HCT116 (cell line): ENCODE measurements around the gene GNPTG. TPM values are rescaled to one million over a fixed set of nuclear protein-coding genes. Genes with fewer than 3 reads are reported as not detected.

ENCODE experiments used
- ATAC-seq: fragments of 200-7000 bp; cut with Tn5 transposase; 2 replicates; pipeline ENCODE4 v1.9.1; 2020; ENCODE audit warnings: mild to moderate bottlenecking, moderate library complexity
- BruUV-seq: library from RNA; stranded (reverse); fragments of 400-500 nt; replicated peaks from 2 replicates; lab custom pipeline; 2021; lab: Mats Ljungman, UMichigan
- CTCF ChIA-PET: fragments of 300-600 bp; sonication (Branson Sonifier 250); formaldehyde crosslinking; loops from one replicate; lab custom pipeline; 2021; ENCODE audit warnings: antibody characterized with exemption; lab: Charles Lee
- POLR2A ChIA-PET: fragments of 300-600, 350-600 bp; sonication (Branson Sonifier 250); formaldehyde crosslinking; loops from one replicate; lab custom pipeline; 2021; ENCODE audit warnings: antibody characterized with exemption; lab: Charles Lee
- RAD21 ChIA-PET, 2 experiments: fragments of 300-600 bp; sonication (Branson Sonifier 250); formaldehyde crosslinking; loops; one replicate each; lab custom pipeline; 2023; ENCODE audit warnings: low total read pairs in 2 of 2; ENCODE audit not compliant: uncharacterized antibody in 2 of 2, unreplicated experiment in 2 of 2, low non-redundant PET in 1 of 2; lab: Charles Lee
- DNase-seq: peaks from one replicate; pipeline ENCODE4 v3.0.0-alpha.2; 2010; ENCODE audit warnings: low read depth, low spot score
- H2AFZ ChIP-seq: fragments of 200-600 bp; shearing (Covaris generic), sonication (generic); 2 replicates; pipeline ENCODE4 v1.6.1; 2017; ENCODE audit warnings: low read depth, mixed run types, mixed read lengths, antibody characterized with exemption, low read length; ENCODE audit not compliant: poor library complexity, severe bottlenecking
- H3K27ac ChIP-seq: 2 replicates; pipeline ENCODE4 v1.5.1; 2012; ENCODE audit warnings: low read depth, low read length
- H3K27me3 ChIP-seq: fragments of 200-600 bp; sonication (generic); 2 replicates; pipeline ENCODE4 v1.6.1; 2016; ENCODE audit warnings: mixed run types, low read length, mixed read lengths; ENCODE audit not compliant: insufficient read depth
- H3K36me3 ChIP-seq, 2 experiments: fragments of 200-500 bp in 1 of 2; fragments of 200-600 bp in 1 of 2; sonication (Bioruptor generic) in 1 of 2; sonication (generic) in 1 of 2; 2 replicates each; pipeline versions ENCODE4 v1.5.1 to v1.6.1; 2014 to 2016; ENCODE audit warnings: low read length in 2 of 2, inconsistent platforms in 1 of 2, mixed read lengths in 1 of 2, mixed run types in 1 of 2; ENCODE audit not compliant: insufficient read depth in 2 of 2, control insufficient read depth in 1 of 2
- H3K4me1 ChIP-seq, 2 experiments: fragments of 200-600 bp in 1 of 2; sonication (generic) in 1 of 2; 2 replicates each; pipeline versions ENCODE4 v1.5.1 to v1.6.1; 2012 to 2017; ENCODE audit warnings: low read length in 2 of 2, inconsistent platforms in 1 of 2, mild to moderate bottlenecking in 1 of 2, mixed read lengths in 1 of 2, mixed run types in 1 of 2, moderate library complexity in 1 of 2; ENCODE audit not compliant: insufficient read depth in 2 of 2, control insufficient read depth in 1 of 2
- H3K4me2 ChIP-seq: fragments of 200-600 bp; sonication (generic); 2 replicates; pipeline ENCODE4 v1.6.1; 2017; ENCODE audit warnings: mixed run types, low read length, mixed read lengths
- H3K4me3 ChIP-seq, 2 experiments: fragments of 200-600 bp in 1 of 2; sonication (generic) in 1 of 2; replicated peaks in 1 of 2; 2 replicates each; pipeline ENCODE4 v1.5.1; 2011 to 2016; ENCODE audit warnings: low read length in 2 of 2, control low read depth in 1 of 2, low read depth in 1 of 2, mild to moderate bottlenecking in 1 of 2, mixed read lengths in 1 of 2, mixed run types in 1 of 2
- H3K79me2 ChIP-seq: fragments of 200-600 bp; sonication (generic); 2 replicates; pipeline ENCODE4 v1.6.1; 2017; ENCODE audit warnings: mild to moderate bottlenecking, mixed run types, low read length, moderate library complexity, mixed read lengths; ENCODE audit not compliant: insufficient read depth
- H3K9ac ChIP-seq: fragments of 200-600 bp; sonication (generic); 2 replicates; pipeline ENCODE4 v1.6.1; 2016; ENCODE audit warnings: low read length, mixed read lengths
- H3K9me2 ChIP-seq: fragments of 200-600 bp; sonication (generic), shearing (Covaris generic); 2 replicates; pipeline ENCODE4 v1.6.1; 2017; ENCODE audit warnings: mixed run types, mild to moderate bottlenecking, moderate library complexity; ENCODE audit not compliant: insufficient read depth
- H3K9me3 ChIP-seq, 2 experiments: fragments of 200-500 bp in 1 of 2; fragments of 200-600 bp in 1 of 2; sonication (Bioruptor generic) in 1 of 2; sonication (generic) in 1 of 2; 2 replicates each; pipeline ENCODE4 v1.6.1; 2014 to 2017; ENCODE audit warnings: low read length in 2 of 2, mixed read lengths in 2 of 2, inconsistent platforms in 1 of 2, low read depth in 1 of 2, mild to moderate bottlenecking in 1 of 2, mixed run types in 1 of 2, moderate library complexity in 1 of 2; ENCODE audit not compliant: control insufficient read depth in 1 of 2, insufficient read depth in 1 of 2
- H4K20me1 ChIP-seq: fragments of 200-600 bp; sonication (generic), shearing (Covaris generic); 2 replicates; pipeline ENCODE4 v1.6.1; 2017; ENCODE audit warnings: mixed run types, mild to moderate bottlenecking, moderate library complexity; ENCODE audit not compliant: insufficient read depth
- CEBPB ChIP-seq: IDR thresholded peaks from 2 replicates; pipeline ENCODE4 v1.6.1; 2012; ENCODE audit warnings: low read depth
- ELF1 ChIP-seq: IDR thresholded peaks from 2 replicates; pipeline ENCODE4 v1.6.1; 2012; ENCODE audit warnings: low read depth, borderline replicate concordance
- EZH2phosphoT487 ChIP-seq: fragments of 200-600 bp; IDR thresholded peaks from 2 replicates; pipeline ENCODE4 v1.6.1; 2018; ENCODE audit warnings: antibody characterized with exemption, borderline replicate concordance
- MAX ChIP-seq: IDR thresholded peaks from 2 replicates; pipeline ENCODE4 v1.6.1; 2012
- POLR2A ChIP-seq: IDR thresholded peaks from 2 replicates; pipeline ENCODE4 v1.7.0; 2011; ENCODE audit warnings: borderline replicate concordance; ENCODE audit not compliant: insufficient read depth, insufficient read length; ENCODE audit errors: extremely low read depth
- POLR2AphosphoS5 ChIP-seq: IDR thresholded peaks from 2 replicates; pipeline ENCODE4 v1.6.1; 2011; ENCODE audit warnings: mild to moderate bottlenecking, low read depth, low read length, moderate library complexity
- REST ChIP-seq: IDR thresholded peaks from 2 replicates; pipeline ENCODE4 v1.6.1; 2012; ENCODE audit warnings: low read depth
- SIN3A ChIP-seq: IDR thresholded peaks from 2 replicates; pipeline ENCODE4 v1.6.1; 2012; ENCODE audit warnings: low read depth
- SP1 ChIP-seq: IDR thresholded peaks from 2 replicates; pipeline ENCODE4 v1.6.1; 2012; ENCODE audit warnings: low read depth
- SRF ChIP-seq: IDR thresholded peaks from 2 replicates; pipeline ENCODE4 v1.6.1; 2012; ENCODE audit warnings: low read depth
- TCF7L2 ChIP-seq: IDR thresholded peaks from 2 replicates; pipeline ENCODE4 v1.7.0; 2011; ENCODE audit warnings: borderline replicate concordance, inconsistent platforms; ENCODE audit not compliant: insufficient read depth, insufficient read length; ENCODE audit errors: extremely low read depth
- ZNF274 ChIP-seq: fragments of 200-500 bp; sonication (Bioruptor generic); IDR thresholded peaks from 2 replicates; pipeline ENCODE4 v1.6.1; 2014; ENCODE audit warnings: mild to moderate bottlenecking, low read depth, low read length, inconsistent platforms
- intact Hi-C: fragments of 100-400 bp; cut with micrococcal nuclease; formaldehyde crosslinking; loops from 2 replicates; pipeline ENCODE4 v1.10.0; 2022
- total RNA-seq: library from RNA; stranded (reverse); gene quantifications from one replicate; pipeline ENCODE4 v1.2.1, GENCODE V29; 2021; ENCODE audit not compliant: unreplicated experiment

GNPTG gene
- total RNA-seq, 1 experiment from 2014 or later = 35.2 TPM

DNA sequence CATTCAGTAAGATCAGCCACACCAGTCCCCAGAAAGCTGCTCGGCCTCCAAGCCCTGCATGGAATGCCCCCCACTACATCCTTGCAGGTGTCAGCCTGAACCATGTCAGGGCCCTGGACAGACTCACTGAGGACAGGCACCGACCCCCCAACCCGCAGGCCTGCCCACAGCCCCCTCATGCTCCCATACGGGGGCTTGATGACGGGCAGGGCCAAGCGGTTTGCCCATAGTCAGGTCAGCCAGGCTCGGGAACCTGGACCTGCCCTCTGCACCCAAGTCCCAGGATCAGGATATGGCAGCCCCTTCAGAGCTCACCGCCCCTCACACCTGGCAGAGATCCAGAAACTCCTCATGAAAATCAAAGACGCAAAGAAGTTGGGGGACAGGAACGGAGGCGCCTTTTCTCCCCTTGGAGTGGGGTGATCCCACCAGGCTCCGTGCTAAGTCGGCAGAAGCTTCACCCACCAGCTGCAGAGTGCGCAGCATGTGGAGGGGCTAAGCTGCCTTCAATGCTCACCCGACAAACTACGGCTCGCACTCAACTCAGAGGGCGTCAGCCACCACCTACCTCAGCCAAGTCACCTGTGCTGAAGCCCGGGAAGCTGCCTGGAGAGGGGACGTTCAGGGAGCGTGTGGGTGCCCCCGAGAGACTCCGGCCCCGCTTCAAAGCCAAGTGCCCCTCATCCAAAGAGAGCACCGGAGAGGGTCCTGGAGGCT is 26.5 kb downstream of the GNPTG start:
- peak overlapping the region; percentile 75 to 89 for H3K4me3 ChIP-seq
- DNase-seq (no peak), ATAC-seq (no peak; the same call in 1 of the 2 replicates)
- H3K9me3 ChIP-seq = no peaks in the 10 kb centered on the region
- no peak overlapping the region for H2AFZ ChIP-seq
- H3K36me3 ChIP-seq = peaks cover 0 to 7% of the 10 kb centered on the region in 2 experiments; a peak in 1 of 4 replicates
- ChIA-PET RAD21 (no interaction called here), POLR2A (no interaction called here), CTCF (interaction anchor here (1.2 to 1.4 kb wide), 2 partner anchors 13 to 15 kb away, joined by 3 to 4 read pairs; no protein-coding TSS in a partner anchor)
- no peaks in the 10 kb centered on the region for H3K9me2 ChIP-seq
- intact Hi-C loops = no loop called here
- peak overlapping the region; percentile 89 for H3K27ac ChIP-seq
- no peaks in the 10 kb centered on the region for H3K27me3 ChIP-seq
- peak overlapping the region; percentile 100 for H3K9ac ChIP-seq
- H3K79me2 ChIP-seq = peaks cover 34% of the 10 kb centered on the region
- peaks cover 12 to 19% of the 10 kb centered on the region in 2 experiments for H3K4me1 ChIP-seq
- H3K4me2 ChIP-seq = peak overlapping the region; percentile 98
- no peak for TF ChIP-seq MAX
- TF ChIP-seq POLR2A = no peak
- no peak for TF ChIP-seq SP1
- TF ChIP-seq ELF1 = no peak
- no peaks in the 10 kb centered on the region for H4K20me1 ChIP-seq
- BruUV-seq = TSS peak; percentile 78

- H3K36me3 ChIP-seq = peaks cover 0 to 7% of the 10 kb centered on the region in 2 experiments; a peak in 1 of 4 replicates
- H3K9me2 ChIP-seq = no peaks in the 10 kb centered on the region
- no peak for DNase-seq
- H3K9ac ChIP-seq = peak overlapping the region; percentile 100
- BruUV-seq = no TSS peak
- H4K20me1 ChIP-seq = no peaks in the 10 kb centered on the region
- H3K4me2 ChIP-seq = peak overlapping the region; percentile 98
- no peak for TF ChIP-seq ZNF274
- no peak for TF ChIP-seq MAX
- peak; percentile 19; the same call in 1 of the 2 replicates for TF ChIP-seq SIN3A
- no peak for TF ChIP-seq CEBPB
- TF ChIP-seq ELF1 = no peak
- TF ChIP-seq POLR2AphosphoS5 = no peak
- TF ChIP-seq SRF = no peak
- TF ChIP-seq REST = no peak
- 0 out of 2 replicates have a peak, but pooled peaks have one; percentile 8 for TF ChIP-seq SP1
- TF ChIP-seq TCF7L2 = peak; percentile 22
- no peak for TF ChIP-seq EZH2phosphoT487
- H3K27me3 ChIP-seq = no peaks in the 10 kb centered on the region
- intact Hi-C loops = no loop called here
- peaks cover 34% of the 10 kb centered on the region for H3K79me2 ChIP-seq
- CTCF ChIA-PET = interaction anchor here (1.2 to 1.4 kb wide), 2 partner anchors 13 to 15 kb away, joined by 3 to 4 read pairs; no protein-coding TSS in a partner anchor
- H2AFZ ChIP-seq = no peak overlapping the region
- POLR2A ChIA-PET = no interaction called here
- RAD21 ChIA-PET = interaction anchor here in 1 of 2 experiments (1.1 kb wide), 1 partner anchor 16 kb away, joined by 3 read pairs; no protein-coding TSS in a partner anchor
- peaks cover 12 to 19% of the 10 kb centered on the region in 2 experiments for H3K4me1 ChIP-seq
- ATAC-seq = peak; percentile 67
- no peaks in the 10 kb centered on the region for H3K9me3 ChIP-seq
- H3K27ac ChIP-seq = peak overlapping the region; percentile 89
- H3K4me3 ChIP-seq = peak overlapping the region; percentile 75 to 89
Measured at GRCh38 chr16:1378804-1379303, 27.1 kb downstream of the GNPTG start.
